Glomerular visceral epithelial cell (primary cell): Measurements from ENCODE around the gene EPC1.

ENCODE experiments used
- DNase-seq: peaks from one replicate; pipeline ENCODE4 v3.0.0-alpha.2; 2016; ENCODE audit errors: extremely low spot score

The EPC1 gene

DNA sequence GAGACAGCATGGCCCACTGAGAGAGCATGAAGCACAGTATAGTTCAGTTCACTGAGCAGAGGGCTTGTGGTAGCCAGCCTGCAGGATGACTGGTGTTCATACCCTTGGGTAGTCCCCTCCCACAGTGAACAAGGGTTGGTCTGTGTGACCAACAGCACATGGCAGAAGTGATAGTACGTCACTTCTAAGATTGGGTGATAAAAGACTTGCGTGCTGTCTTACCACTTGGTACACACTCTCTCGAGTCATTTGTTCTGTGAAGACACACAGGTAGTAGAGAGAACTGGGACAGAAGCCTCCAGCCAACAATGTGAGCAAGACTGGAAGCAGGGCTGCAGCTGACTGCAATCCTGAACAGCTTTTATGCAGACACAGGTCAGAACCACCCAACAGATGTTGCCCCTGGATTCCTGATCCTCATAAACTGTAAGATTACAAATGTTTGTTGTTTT lies 14.6 kb downstream of the EPC1 start:
- peak; percentile 50 for DNase-seq

DNA sequence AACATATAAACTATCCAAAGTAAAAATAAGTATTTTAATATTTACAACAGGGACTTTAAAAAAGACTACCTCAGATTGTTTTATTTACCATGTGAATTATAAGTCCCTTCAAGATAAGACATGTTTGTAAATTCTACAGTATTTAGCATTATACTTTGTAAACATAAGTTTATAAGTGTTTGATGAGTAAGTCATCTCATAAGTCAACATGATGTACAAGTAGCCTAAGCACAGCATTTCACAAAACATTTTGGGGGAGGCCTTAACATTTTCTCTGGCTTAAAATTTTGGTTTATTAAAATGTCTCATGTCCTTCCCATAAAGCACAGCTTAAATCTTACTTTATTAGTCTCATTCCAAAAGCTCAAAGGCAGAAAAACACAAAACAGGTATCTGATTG lies 15.4 kb downstream of the EPC1 start:
- no peak for DNase-seq

DNA sequence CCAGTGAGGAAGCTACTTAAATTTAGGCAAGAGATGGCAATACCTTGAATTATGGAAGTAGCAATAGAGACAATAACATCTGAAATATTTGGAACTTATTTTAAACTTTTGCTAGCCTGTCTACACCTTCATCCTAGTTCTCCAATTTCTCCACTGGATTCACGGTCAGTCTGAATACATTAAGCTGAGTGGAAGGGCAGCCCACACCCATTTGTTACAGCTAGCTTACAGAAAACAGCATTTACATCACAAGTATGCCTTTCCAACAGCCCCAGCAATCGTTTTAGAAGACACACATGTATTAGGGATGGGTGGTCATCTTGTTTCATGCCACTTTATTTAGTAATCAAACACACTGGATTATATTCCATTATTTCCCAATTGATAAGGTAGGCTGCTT lies 16.7 kb downstream of the EPC1 start:
- DNase-seq = no peak

DNA sequence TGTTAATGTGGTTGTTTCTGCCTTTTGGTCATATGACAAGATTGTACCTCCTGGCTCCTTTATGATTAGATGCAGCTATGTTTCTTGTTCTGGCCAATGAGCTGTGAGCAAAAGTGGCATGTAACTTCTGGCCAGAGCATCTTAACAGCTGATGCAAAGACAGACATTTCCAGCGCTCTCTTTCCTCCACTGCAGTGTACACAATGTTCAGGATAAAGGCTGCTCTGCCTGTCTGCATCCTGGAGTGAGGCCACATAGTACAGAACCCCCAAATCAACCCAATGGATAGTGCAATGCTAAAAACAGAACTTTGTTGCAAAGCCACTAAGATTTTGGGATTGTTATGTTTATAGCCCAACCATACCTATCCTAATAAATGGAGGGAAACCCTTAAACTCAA lies 17.9 kb downstream of the EPC1 start:
- DNase-seq = no peak

DNA sequence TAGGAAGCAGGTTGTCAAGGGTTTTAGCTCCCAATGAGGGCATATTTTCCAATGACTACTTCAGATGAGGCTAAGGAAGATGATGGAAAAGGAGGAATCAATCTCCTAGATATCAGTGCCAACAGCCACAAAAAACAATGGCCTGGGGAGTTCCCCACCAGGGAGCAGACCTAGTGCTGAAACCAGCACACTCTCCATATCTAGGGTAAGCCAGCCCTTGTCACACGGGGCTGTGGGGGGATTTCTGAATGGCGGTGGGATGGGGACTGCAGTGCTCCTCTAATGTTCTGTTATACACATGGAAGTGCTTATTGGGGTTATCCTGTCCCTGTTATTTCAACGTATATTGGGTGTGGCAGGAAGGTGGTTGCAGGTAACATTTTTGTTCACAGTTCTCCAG lies 18.5 kb downstream of the EPC1 start:
- no peak for DNase-seq

DNA sequence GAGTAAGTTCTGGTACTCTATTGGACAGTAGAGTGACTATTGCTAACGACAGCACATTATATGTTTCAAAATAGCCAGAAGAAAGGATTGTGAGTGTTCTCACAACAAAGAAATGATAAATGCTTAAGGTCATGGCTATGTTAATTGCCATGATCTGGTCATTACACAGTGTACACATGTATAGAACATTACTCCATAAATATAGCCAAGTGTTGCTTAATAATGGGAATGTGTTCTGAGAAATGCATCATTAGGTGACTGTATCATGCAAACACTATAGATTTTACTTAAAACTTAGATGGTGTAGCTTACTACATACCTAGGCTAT lies 19.6 kb downstream of the EPC1 start:
- no peak for DNase-seq

DNA sequence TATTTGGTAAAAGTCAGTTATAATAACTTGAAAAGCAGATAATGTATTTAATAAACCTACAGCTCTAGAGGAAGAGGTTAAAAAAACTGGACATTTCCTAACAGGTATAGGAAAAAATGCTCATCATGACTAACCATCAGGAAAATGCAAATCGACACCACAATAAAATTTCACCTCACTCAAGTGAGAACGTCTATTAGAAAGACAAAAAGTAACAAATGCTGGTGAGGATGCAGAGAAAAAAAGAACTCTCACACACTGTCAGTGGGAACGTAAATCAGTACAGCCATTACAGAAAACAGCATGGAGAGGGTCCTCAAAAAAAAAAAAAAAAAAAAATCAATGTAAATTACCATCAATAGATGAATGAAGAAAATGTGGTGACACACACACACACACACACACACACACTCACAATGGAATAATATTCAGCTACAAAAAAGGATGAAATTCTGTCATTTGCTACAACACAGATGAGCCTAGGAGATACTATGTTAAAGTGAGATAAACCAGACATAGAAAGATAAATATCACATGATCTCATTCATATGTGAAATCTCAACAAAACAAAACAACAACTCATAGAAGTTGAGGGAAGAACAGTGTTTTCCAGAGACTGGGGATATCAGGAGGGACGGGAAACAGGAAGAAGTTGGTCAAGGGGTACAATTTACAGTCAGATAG lies 20.1 kb downstream of the EPC1 start:
- DNase-seq = no peak

DNA sequence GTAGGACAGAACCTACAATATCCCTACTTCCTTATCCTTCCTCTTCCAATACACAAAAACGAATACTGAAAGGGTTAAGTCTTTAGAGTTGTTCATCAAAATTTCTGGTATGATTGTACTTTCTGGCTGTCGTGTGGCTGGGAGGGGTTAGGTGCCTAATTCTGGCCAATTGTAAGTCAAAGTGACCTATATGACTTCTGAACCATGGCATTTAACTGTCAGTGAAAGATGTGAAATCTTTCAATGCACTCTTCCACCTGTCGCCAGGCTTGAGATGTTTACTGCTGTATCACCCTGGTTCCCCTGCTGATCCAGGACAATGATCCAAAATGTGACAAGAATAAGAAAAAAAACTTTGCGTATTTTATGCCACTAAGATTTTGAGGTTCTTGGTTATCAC lies 20.8 kb downstream of the EPC1 start:
- no peak for DNase-seq

DNA sequence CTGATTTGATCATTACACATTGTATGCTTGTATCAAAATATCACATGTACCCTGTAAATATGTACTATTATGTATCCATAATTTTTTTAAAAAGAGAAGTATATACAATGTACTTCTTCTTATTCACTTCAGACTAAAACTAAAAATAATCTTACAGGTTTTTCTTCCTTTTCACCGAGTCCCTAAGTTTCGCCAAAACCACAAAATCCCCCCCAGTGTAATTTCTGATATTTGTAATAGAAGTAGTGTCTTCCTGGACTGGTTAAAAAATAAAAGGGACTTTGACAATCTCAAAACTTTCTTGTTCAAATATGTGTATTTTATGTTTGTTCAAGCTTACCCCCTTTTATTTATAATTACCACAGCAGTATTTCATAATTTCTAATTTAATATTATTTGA lies 23.9 kb downstream of the EPC1 start:
- DNase-seq = no peak

DNA sequence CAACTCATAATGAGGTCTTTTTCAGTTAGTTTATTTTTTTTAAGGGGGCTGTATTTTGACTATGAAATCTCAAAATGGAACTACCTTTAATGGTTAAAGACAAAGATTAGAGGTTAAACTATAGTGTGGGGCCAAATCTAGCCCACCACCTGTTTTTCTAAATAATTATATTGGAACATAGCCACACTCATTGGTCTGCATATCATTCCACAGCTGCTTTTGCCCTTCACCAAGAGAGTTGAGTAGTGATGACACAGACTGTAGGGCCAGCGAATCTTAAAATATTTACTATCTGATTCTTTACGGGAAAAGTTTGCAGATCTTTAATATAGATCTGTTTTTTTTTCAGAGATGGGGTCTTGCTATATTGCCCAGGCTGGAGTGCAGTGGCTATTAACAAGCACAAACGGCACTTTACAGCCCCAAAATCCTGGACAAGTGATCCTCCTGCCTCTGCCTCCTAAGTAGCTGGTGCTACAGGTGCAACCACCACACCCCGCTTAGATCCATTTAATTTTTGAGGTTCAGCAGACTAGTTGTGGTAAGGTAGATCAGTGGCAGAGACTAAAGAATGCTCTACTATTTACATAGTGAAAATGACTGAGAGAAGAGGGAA lies 25.8 kb downstream of the EPC1 start:
- no peak for DNase-seq

DNA sequence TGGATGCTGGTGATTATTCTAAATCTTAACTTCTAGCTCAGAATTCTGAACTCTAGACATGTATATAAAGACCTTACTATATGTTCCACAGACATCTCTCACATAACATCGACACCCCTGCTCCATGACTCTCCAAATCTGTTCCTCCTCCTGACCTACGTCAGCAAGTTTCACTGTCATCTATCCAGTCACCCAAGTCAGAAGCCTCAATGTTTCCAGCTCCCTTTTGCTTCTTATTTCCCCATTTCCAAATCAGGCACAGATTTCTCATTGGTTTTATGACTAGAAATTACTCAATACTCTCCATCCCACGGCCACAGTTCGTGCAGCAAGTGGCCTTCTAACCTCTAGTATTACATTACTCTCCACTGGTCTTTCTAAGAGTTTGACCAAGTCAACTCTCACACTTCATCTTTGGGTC lies 28.5 kb downstream of the EPC1 start:
- no peak for DNase-seq

DNA sequence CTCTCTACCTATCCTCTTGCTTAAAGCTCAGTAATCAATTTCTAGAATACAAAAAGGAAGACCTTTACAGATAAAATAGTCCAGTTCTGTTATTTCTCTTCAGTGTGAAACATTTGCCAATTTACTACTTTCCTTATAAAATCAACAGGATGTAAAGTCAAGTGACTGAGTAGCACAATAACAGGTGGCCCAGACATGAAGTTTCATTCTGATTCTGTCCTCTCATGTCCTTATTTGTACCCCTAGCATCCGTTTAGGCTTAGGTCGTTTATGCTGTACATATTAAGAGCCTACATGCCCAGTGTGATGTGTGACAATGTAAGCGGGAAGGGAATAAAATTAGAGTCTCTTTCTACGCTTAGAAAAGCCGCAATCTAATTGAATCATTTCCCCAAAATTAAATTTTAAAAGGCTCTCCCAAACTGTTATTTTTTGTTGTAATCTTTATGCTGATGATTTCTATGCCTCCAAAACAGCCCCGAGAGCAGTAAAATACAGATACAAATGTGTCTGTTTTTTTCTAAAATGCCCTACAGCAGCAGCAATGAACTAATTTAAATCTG lies 29.1 kb downstream of the EPC1 start:
- DNase-seq = no peak

DNA sequence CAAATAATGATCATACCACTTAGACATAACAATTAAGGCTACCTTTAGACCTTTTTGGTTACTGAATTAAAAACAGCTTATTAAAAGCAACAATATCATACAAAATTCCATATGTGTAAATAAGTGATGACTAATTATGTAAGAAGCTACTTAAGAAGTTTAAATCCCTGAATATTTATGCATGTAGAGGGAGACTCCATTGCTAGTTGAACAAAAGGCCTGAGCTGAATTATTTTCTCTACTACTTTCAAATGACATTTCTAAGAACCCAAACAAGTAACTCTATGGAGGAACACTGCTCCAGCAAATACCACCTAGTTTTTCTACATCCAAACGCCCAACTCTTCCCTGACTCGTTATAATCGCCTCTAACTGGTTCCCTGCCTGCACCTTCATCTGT lies 31.5 kb downstream of the EPC1 start:
- DNase-seq = no peak

DNA sequence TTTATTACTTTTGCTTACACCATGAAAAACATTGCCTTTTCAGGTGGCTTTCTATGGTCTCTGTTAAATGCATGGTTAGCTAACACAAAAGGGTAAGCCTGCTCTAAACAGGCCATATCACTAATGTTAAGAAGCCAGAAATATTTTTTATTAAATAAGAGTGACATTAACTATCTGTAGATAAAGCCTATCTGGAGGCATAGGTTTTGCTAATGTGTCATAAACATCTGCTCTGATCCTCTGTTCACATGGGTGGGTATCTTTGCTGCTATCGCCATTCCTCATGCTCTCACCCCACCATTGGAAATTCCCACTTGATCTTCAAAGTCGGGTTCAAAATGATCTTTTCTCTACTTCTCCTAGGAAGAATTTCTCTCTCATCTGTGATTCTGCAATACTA lies 32.4 kb downstream of the EPC1 start:
- DNase-seq = no peak

DNA sequence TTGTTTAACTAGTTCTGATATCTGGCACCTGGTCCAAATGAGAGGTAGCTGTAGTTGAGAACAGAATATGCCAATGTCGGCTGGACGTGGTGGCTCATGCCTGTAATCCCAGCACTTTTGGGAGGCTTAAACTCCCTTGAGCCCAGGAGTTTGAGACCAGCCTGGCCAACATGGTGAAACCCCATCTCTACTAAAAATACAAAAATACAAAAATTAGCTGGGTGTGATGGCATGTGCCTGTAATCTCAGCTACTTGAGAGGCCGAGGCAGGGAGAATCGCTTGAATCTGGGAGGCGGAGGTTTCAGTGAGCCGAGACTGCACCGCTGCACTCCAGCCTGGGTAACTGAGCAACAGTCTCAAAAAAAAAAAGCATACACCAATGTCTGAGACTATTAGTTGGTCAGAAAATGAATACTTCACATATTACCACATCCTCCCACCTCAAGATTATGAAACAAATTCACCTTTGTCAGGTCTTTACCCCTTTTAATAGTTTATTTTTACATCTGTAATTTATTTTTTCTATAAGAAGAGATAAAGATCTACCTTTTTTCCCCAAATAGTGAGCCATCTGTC lies 38.8 kb downstream of the EPC1 start:
- DNase-seq = no peak

DNA sequence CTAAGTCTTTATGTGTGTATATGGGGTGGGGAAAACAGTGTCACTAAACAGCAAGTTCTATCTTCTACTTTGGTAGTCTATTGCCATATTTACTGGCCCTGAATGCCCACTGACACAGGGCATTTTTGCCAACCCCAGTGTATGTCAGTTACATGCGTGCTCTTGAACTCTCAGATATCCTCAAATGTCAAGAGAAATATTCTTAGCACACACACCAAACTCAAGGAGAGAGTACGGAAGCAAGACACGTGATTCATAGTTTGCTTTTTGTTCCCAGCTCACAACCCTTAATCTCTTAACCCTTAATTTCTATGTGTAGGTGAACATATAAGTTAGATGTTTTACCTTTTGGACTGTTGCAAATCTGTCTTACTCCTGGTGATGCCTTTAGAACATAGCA lies 39.3 kb downstream of the EPC1 start:
- no peak for DNase-seq

DNA sequence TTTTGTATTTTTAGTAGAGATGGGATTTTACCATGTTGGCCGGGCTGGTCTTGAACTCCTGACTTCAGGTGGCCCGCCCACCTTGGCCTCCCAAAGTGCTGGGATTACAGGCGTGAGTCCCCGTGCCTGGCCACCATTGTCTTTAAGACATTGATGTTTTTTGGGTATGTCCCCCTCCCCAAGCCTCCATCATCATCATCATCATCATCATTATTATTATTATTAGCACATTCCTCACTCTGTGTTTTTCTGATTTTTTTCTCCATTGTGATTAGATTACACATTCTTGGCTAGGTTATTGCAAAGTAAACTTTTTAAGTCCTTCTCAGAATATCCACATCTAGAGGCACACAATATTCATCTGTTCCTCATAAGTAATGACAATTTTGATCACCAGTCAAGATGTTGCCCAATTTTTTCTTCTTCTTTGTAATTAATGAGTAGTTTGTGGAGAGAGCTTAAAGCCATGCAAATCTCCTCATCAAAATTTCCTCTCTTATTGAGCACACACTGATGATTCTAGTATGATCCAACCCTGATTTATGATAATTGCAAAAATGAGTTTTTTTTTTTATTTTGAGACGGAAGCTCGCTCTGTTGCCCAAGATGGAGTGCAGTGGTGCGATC lies 47.5 kb downstream of the EPC1 start:
- DNase-seq = no peak

DNA sequence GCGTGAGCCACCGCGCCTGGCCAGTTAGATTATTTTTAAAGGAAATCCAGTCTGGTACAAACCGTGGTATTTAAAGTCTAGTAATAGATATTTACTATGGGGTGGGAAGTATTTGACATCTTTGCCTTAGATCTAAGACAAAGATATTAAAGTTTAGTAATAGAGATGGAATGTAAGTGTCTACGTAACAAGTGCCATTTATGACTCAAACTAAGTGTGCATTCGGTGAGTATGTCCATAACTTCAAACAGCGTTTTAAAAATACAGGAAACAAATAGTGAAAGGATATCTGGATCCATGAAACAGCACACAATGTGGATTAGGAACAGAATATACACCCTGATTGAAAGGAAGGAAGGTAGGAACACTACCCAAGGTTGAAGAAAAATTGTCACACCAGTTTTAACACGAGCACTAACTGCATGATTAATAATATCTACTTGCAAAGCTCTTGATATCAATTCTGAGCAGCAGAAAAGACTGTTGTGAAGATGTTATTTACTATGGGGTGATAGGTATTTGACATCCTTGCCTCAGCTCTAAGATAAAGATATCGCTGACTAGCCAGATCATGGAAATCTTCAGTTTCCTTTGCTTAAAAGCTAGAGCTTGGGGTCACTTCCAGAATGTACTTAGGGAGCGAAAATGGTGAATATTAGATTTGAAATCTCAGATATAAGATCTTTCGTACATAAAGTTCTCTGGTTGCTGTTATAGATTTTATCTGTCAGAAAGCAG lies 48.7 kb downstream of the EPC1 start:
- peak; percentile 21 for DNase-seq

DNA sequence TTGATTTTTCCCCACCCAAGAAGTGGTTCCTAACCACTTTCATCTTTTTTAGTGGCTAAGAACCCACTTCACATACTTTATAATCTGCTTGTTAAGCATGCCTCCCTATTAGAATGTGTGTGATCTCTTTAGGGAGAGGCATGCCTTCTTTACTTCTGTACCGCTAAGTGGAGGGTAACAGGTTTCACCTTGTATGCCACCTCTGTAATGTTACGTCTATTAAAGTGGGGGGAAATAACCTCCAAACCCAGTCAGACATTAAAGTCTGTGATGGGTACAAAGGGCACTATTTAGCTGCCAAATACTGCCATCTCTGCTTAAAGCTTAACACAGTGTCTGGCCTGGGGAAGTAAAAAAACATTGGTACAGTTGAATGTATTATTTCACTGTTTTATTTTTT lies 51.9 kb downstream of the EPC1 start:
- DNase-seq = no peak

DNA sequence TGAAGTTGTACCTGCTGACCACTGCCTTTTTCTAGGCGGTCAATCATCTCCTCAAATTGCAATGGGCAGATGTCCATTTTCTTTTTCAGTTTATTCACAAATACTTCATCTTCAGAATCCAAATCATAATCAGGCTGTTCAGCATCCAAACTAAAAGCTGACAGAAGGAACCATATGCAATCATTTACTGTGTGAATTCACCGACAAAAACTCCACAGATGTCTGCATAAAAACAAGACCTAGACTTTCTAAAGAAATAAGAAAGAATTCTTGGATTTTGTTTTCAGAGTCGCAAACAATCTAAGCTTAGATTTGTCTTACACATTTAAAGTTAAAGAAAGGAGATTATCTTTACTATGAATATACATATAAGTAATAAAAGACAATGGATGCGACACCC lies 53.4 kb downstream of the EPC1 start:
- DNase-seq = no peak

DNA sequence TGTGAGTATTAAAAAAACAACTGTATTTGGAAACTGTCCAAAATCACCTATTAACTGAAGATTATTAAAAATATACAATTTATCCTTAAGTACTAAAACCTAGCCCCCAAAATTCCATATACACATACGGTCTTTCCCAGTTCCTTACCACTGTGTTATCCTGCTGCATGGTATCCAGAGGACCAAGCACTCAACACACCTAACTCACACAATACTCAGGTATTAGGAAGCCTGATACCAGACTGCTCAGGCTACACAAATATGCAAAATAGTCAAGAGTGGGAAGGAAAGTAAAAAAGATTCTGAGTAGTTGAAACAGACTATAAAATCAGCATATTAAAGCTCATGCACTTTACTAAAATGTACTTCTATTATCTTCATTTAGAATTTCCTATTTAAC lies 67.2 kb downstream of the EPC1 start:
- DNase-seq = no peak

DNA sequence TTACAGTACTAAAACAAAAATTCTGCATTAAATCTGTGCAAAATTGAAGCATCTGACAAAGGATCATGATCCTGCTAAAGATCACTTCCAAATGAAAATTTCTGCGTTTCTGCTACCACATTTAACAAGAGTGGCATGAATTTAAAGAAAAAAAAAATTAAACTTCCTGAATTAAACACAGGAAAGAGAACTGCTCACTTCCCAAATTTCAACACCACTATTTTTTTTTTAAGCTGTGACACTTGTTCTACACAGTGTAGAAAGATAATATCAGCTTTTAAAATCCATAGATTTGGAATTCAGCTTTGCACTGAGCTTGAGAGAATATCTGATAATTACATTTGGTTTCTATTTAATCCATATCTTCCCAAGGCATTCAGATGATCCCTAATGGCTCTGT lies 73.6 kb downstream of the EPC1 start:
- no peak for DNase-seq
